Ovary (tissue), 3 donors: ENCODE results near the gene SLC7A14.

Source experiments
- CTCF ChIP-seq, 3 donors: fragments of 450-650 bp in 2 of 3; fragments of 200-600 bp in 1 of 3; IDR thresholded peaks; one replicate each; pipeline versions ENCODE4 v1.5.1 to v1.8.0; 2016 to 2022; ENCODE audit warnings: antibody characterized with exemption in 3 of 3, mild to moderate bottlenecking in 1 of 3
- EP300 ChIP-seq: sonication (generic); formaldehyde crosslinking; IDR thresholded peaks from one replicate; pipeline ENCODE4 v1.6.1; 2017; ENCODE audit warnings: antibody characterized with exemption
- POLR2A ChIP-seq: fragments of 450-650 bp; IDR thresholded peaks from one replicate; pipeline ENCODE4 v1.6.1; 2017; ENCODE audit warnings: antibody characterized with exemption, mild to moderate bottlenecking, moderate library complexity
- donor health status: DM: no; HTN: no; CAD: no.

GRCh38 chr3:170436697-170437096 is 149.2 kb downstream of the SLC7A14 start:
- no peak for TF ChIP-seq CTCF (IDR thresholded peaks at IDR 0.05)
- TF ChIP-seq EP300 = no peak
- no peak for TF ChIP-seq POLR2A
